NCI-H510A (cell line): Measurements from ENCODE around the gene KCND3.
"Not testable (repeated sequence)": the region's sequence is repeated elsewhere in the genome, so short reads cannot be mapped to it uniquely, and the experiment has no call there.

Experiments
- DNase-seq: peaks from one replicate; lab custom pipeline; 2025; lab: John Stamatoyannopoulos, UW

The KCND3 gene

DNA sequence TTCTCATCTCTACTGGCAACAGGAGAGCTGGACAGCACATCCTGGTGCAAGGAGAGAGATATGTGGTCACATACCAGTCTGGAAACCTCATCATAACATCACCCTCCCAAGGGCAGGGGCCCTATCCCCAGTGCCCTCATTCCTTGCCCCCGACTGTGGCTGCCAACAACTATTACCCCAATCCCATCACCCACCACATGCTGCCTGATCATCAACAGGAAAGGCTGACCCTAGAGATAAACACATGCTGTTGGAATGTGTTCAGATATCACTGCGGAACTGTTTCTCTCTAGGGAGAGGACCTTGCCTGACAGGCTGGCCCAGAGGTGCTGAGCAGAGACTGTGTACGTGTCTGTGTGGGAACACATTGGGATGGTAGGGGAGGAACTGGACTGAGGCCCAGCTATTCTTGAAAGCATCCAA lies 245.8 kb downstream of the KCND3 start:
- DNase-seq: no peak

DNA sequence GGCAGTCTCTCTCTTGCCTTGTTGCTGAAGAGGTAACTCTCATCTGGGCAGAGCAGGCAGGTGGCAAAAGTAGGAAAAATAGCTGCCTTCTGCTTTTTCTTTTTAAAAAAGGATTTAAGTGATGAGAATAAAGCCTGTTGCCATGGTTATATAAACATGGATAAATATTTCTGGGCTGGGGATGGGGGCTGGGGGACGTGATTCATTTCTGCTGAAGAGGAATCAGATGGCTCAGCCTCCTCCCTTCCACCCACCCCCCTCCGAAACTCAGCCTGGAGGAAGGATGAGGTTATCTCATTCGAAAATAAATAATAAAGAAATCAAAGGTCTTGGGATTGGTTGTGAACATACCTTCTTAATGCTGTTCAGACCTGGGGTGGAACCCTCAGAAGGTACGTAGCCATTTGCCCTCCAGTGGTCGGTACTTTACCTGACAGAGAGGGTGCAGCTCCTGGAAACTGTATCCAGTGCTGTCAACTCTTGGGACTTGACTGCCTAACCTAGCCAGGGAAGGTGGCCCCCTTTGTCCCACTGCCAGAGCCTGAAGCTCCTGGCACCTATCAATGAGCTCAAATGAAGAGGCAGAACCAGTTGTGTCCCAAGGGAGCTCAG lies 246.4 kb downstream of the KCND3 start:
- DNase-seq: no peak

DNA sequence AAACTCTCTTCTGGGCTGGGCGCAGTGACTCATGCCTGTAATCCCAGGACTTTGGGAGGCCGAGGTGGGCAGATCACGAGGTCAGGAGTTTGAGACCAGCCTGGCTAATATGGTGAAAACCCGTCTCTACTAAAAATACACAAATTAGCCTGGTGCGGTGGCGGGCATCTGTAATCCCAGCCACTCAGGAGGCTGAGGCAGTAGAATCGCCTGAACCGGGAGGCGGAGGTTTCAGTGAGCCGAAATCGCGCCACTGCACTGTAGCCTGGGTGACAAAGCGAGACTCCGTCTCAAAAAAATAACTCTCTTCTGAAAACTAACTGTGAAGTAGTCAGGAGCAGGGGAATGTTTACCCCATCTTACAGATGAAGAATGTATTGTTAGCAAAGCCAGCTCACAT lies 247.2 kb downstream of the KCND3 start:
- not testable (repeated sequence) for DNase-seq

DNA sequence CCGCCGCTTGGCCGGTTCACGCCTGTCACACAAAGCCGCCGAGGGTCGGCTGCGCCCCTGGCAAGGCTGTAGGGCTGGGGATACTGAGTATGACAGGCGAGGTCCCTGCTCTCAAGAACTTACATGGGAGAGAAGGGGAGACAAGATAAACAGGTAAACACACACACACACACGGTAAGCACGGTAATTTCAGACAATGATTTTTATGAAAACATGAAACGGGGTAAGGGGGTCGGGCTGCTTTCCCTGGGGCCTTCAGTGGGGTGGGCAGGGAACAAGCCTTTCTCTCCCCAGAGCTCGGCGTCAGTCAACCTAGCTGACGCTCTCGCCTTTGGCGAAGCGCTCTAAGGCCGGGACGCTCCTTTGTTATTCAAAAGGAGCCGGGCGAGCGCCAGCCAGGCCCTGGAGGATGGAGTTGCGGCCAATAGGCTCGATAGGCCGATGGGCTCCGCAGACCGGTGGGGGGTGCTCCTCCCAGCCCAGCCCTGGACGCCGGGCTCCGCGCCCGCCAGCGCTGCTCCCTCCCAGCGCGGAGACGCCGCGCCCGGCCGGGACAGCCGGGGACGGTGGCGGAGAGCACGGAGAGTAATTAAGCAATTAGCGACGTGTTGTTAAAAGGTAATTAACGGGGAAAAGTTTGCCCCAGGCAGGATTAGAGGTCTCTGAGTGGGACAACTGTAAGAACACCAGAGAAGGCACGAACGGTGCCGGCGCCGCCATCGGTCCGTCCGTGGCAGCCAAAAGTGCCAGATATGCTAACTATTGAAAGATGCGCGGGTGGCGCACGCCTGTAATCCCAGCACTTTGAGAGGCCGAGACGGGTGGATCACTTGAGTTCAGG lies 249.3 kb downstream of the KCND3 start:
- DNase-seq: peak; percentile 71

DNA sequence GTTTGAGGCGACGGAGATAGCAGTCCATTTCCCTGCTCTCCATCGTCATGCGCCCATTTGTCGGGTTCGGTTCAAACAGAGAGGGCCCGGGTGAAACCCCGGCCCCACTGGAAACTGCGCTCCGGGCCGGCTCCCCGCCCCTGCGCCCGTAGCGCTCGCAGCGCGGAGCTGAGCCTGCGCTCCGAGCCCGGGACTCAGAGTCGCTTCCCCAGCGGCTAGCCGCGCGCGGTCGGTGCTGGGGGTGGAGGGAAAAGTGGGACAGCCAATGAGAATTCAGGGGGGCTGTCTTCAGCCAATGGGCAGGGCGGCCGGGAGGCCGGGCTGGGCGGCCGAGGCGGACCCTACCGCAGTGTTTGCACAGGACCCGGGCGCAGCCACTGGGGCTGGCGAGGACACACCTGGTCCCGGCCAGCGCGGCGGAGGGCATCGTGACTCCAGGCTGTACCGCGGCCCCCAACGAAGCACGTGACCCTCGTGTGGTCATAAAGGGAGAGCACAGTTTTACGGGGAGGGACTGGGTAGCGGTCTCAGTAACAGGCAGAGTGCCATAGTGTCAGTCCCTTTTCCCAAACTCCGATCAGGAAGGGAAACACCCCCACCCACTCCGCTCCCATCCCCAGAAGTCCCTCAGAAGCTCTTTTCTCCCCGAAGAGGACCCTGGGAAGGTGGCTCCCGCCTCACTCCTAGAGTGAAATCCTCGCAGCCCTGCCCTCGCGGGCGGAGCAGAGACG lies 250.1 kb downstream of the KCND3 start, which contains the start of gene INKA2:
INKA2 (minus strand) TSS at position 202 of the 731 bp plus-strand sequence; CDS start at position 49, 153 bp downstream.
- peak; percentile 94 for DNase-seq

DNA sequence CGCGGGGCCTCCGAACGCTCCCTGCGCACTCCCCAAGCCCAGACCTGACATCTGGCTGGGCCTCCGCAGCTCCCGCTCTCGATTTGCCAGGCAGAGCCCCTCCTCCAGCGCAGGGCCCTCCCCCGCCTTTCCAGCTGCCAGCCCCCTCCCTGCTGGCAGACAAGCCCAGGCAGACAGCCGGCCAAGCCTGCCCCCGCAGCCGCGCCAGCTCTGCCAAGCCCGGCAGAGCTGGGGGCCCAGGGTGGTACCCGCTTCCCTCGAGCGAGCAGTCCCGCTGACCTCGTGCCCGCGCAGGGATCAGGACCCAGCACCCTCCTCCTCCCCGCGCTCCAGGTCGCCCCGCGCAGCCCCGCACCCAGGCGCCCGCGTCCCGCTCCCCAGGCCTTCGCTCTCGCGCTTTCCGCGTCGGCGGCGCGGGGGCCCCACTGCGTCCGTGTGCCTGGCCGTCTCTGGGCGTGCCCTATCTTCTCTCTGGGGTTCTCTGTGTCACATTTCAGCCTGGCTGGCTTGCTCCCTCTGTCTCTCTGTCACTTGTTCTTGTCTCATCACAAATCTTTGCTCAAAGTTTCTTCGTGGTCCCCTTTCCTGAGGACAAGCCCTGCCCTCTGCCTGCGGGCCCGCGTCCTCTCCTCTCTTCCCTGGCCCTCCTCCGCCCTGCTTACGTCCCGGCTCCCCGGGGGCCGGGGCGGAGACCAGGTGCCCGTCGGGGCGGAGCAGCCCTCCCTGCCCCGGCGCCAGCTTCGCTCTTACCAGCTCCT lies 250.9 kb downstream of the KCND3 start:
- DNase-seq: peak; percentile 67

DNA sequence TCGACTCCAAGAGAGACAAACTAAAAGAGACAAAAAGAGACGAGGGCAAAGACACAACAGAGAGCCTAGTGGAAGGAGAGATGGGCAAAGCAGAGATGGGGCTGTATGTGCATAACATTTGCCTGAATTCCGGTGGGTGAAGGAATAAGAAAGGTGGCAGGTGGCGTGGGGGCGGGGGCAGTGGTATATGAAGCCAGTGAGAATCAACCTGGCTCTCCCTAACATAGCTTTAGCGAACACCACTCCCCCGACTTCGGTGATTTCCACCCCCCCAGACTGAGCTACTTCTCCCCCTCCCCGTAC lies 251.4 kb downstream of the KCND3 start:
- no peak for DNase-seq

DNA sequence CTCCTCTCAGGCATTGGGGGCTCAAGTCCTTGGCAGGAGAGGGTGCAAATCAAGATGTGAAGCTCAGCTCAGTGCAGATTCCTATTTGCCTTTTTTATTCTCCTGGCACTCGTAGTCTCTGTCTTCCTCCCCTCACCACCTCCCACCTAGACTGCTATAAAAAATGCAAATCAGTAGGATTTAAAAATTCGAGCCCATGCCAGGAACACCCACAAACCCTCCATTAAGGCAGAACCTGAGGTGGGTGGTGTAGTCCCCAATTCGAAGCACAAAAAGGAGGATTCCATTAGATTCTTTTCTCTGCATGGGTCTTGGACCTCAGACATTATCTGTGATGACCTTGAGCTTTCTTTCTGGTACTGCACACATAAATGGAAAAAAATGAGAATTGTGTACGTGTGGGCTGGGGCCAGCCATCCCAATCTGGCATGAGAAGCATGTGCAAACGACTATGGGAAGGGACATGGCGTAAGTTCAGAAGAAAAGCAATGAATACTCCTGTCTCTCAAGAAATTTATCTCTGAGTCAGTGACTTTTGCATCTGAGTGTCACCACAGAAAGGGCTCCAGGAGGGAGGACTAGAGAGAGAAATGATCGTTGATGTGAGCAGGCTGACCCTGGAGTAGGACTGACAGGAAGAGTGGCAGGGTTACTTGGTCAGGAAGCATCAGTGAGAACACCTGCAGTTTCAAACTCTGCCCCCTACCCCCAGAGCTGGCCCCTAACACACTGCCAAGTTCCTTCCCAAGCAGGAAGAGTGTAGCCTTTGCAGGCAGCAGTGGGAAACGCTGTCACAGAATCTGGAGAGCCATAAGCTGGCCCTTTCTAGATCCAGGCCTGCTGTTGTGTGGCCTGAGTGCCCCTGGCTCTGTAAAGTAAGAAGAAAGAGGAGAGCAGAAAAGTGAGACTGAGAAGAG lies 252.0 kb downstream of the KCND3 start:
- DNase-seq: no peak

DNA sequence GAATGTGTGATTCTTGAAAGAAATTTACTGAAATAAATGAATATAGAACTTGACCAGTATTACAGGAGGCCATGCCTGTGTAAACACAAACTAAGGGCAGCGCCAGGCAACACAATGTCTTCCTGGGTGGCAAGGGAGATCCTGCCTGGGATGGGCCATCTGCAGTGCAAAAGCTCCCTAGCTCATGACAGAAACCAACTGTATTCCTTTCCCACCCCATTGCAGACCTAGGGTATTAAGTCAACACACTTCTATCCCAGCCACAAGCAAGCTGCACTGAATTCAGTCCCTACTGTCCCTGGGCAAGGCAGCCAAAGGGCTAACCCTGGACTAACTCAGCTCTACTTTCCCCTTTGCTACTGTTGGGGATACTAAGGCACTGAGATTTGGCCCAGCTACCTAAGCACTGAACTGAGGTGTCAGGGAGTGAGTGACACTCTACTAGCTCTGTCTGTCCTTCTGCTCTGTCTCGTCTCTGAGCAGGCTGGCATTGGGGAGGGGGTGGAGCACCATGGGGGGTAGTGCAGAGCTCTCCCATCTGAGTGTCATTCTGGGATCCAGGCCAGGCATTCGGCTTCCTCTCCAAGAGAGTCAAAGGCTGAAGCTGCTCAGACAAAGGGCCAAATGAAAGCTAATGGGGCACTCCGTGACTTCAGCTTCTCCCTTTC lies 252.8 kb downstream of the KCND3 start:
- DNase-seq: no peak

DNA sequence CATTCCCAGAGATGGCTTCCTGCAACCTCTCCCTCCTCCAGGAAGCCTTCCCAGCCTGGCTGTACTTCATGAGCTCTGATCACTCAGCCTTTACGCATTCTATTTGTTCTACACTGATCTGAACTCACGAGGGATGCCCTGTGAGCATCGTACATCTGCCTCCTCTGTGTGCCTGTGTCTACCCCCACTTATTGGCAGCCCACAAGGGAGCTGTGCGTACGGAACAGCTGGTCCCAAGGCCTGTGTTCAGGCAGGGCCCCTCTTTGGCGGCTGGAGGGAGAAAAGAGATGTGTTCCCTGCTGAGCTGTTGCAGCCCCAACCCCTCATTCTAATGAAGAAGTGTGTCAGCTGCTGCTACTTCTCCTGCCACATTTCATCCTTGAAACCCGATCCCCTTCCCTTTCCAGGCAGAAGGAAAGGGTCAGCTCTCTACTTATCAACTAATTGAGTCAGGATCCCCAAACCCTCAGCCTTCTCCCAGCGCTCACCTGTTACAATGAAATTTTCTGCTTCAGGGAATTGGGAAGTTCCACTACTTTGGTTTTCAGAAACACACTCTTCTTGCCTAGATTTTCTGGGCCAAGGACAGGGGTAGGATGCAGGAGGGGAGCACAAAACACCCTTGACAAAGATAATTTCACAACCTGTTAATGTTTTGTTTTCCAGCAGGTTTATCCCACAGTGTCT lies 253.5 kb downstream of the KCND3 start:
- DNase-seq: peak; percentile 48

DNA sequence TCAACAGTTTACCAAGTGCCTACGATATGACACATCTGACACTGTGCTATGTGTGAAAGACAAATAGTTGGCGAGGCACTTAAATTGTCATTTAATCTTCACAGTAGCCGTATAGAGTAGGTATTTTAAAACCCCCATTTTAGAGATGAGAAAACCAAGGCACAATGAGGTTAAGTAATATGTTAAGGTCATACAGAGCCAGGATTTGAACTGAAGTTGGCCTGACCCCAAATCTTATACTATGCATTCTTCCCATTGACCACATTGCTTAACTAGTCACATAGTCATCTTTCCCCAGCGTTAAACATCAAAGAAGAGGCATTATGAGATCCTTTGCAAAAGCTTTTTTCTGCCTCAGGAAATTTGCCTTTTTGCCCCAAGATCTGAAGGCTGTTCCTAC lies 254.1 kb downstream of the KCND3 start:
- DNase-seq: no peak

DNA sequence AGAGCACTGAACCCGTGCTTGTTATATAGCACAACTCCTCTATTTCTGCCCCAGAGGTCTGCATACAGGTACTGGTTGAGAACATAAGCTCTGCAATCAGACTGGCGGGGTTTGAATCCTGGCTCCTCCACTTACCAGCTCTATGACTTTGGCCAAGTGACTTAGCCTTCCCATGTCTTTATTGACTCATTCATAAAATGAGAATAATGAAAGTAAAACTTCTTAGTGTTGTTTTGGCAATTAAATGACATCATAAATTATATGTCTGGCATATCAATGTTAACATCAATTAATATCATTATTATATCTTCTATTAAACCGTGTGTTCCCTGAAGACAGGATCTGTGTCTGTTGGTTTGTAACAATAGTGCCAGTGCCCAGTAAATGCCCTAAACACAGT lies 254.6 kb downstream of the KCND3 start:
- no peak for DNase-seq

DNA sequence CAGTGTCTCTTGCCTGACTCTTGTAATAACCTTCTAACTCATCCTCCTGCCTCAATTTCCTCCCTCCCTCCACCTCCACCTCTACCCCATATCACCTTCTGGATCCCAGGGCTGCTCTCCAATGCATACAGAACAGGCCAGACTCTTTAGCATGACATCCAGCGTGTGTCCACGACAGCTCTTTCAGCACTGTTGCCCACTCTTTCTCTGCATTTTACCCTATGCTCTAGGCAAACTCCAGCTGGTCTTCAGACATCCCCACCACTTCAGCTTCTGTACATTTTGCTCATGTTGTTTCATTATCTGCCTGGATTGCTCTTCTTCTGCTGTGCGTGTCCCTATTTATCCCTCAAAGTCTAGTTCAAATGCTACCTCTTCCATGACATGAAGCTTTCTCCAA lies 255.0 kb downstream of the KCND3 start:
- no peak for DNase-seq

DNA sequence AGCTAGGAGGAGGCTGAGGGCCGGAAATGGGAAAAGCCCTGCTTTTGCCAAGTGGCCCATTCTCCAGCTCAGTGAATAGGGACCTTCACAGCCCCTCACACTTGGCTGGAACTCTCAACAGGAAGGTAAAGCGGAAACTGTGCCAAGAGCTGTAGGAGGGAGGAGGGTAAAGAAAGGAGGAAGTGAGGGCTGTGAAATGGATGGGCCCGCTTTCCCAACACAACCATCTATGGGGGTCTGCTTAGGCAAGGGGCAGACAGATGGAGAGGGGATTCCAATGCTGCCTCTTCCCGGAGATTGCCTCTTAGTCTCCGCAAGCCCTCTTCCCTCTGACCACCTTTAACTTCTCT lies 255.5 kb downstream of the KCND3 start:
- no peak for DNase-seq

DNA sequence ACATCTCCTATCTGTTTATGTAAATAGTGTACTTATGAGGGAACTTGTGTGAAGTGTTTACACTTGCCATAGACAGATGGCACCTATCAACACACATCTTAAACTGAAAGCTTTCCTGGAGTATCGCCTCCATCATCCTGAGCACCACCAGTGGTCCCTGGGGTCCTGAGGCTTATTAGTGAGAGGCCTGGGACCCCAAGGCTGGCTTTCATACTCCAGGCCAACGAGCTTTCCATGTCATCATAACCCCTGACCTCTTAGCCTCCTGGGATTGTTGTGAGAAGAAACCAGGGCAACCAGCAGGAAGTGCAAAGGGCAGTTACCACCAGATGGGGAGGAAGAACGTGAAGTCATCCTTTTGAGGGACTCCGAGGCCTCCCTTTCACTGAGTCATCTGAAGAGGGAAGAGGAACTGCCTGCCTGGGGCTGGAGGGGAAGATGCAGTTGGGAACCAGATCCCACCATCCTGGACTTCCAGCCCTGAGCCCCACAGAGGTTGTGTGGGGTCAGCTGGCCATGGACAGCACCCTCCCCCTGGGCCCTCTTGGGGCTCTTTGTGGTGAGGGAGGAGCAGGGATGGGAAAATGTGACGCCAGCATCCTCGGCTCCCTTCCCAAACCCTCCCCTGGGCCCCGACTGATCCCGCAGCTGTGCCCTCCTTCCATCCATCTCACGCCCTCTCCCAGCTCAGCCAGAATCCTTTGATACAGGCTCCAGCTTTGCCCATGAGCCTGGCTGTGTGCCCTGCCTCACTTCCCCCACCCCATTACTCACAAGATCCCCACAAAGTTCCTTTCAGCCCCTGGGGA lies 256.1 kb downstream of the KCND3 start:
- DNase-seq: no peak

DNA sequence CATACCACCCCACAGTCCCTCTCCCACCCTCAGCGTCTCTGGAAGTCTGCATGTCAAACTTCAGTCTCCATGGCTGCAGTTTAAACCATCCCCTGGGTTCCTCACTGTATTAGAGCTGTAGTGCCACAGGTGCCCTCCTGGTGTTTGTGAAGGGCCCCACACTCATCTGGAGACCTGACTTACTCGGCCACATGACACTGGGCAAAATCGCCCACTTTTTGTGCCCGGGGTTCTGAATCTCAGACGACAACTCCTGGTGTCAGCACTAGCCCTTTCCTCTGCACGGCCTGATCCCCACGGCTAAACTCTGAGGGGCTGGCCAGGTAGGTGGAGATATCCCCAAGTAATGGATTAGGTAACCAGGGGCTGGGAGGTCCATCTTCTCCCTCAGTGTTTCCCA lies 256.8 kb downstream of the KCND3 start:
- DNase-seq: no peak

DNA sequence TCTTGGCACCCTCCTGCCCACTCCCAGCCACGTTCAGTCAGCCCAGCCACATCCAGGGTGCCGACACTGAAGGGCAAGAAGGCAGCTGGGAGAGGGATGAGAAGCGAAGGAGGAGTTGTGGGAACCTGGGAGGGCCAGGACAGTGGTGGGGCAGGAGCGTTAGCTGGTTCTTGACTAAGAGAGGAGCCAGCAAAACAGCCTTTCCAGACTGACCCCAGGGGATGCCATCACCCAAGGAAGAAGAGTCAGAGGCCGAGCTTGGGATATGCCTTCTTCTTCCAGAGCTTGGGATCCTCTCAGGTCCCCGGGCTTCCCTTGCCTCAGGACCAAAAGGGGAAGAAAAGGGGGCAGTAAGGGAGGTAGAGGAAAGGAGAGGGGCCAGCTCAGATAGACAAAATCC lies 257.5 kb downstream of the KCND3 start:
- no peak for DNase-seq

DNA sequence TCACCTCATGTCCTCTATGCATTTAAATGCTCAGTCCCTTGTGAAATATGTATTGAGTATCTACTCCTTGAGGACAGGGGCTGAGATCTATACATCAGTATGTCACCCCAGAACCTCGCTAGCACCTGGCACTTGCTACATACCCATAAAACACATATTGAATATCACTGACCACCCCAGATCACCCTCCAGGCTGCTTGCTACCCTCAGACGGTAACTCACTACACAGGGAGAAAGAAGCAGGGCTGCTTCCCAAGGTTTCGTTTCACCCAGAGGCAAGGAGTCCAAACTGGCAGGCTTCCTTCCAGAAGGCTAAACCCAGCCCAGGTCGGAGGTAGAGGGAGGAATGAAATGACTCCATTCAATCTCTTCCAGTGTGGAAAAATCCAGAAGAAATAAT lies 258.8 kb downstream of the KCND3 start:
- DNase-seq: no peak

DNA sequence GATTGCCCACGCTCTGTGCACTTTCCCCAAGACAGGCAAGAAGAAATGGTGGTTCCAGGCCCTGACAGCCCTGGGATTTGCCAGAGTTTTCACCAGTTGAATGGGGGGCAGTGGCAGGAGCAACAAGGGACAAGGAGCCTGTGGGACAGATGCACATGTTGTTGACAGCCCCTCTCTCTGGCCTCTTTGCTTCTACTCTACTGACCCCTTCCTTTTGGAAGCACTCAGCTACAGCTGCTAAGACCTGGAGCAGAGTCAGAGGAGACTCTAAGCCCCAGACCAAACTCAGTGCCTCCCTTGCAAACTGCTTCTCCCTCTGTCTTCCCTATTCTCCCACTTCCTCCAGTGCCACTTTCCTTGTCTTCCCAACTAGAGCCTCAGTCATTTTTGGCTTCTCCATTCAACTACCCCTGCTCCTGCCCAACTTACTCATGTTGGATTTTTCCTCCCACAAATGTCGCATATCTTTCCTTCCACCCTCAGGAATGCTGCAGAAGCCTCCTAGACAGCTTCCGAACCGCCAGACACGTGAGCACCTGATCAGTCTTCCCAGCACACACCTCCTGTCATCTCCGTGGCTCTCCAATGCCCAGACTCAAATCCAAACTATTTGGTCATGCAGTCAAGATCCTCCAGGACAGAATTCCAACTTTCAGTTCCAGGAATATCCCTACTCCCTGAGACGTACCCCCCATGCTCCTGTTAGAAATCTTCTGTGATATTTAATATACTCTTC lies 259.4 kb downstream of the KCND3 start:
- no peak for DNase-seq
